Stomach (tissue), 4 donors: Measurements from ENCODE around the gene ZNF189.

Experiments used
- POLR2A ChIP-seq, 4 donors: fragments of 450-650 bp; IDR thresholded peaks; one replicate each; pipeline ENCODE4 v1.6.1; 2016; ENCODE audit warnings: antibody characterized with exemption in 4 of 4, control low read depth in 2 of 4, mild to moderate bottlenecking in 1 of 4, moderate library complexity in 1 of 4
- POLR2AphosphoS5 ChIP-seq, 3 donors: sonication (generic); formaldehyde crosslinking; IDR thresholded peaks; one replicate each; pipeline ENCODE4 v1.6.1; 2016; ENCODE audit warnings: antibody characterized with exemption in 3 of 3

GRCh38 chr9:101388507-101388993, 10.1 kb upstream of the ZNF189 start:
- TF ChIP-seq POLR2AphosphoS5 (IDR thresholded peaks at IDR 0.05) = no peak
- no peak for TF ChIP-seq POLR2A (IDR thresholded peaks at IDR 0.05)
